GM19452 (cell line): ENCODE measurements around the gene ZMIZ1.

Source experiments
- ATAC-seq: cut with Tn5 transposase; IDR thresholded peaks from one replicate; pipeline ENCODE4 v1.9.1; 2021; ENCODE audit not compliant: unreplicated experiment

Gene ZMIZ1

DNA sequence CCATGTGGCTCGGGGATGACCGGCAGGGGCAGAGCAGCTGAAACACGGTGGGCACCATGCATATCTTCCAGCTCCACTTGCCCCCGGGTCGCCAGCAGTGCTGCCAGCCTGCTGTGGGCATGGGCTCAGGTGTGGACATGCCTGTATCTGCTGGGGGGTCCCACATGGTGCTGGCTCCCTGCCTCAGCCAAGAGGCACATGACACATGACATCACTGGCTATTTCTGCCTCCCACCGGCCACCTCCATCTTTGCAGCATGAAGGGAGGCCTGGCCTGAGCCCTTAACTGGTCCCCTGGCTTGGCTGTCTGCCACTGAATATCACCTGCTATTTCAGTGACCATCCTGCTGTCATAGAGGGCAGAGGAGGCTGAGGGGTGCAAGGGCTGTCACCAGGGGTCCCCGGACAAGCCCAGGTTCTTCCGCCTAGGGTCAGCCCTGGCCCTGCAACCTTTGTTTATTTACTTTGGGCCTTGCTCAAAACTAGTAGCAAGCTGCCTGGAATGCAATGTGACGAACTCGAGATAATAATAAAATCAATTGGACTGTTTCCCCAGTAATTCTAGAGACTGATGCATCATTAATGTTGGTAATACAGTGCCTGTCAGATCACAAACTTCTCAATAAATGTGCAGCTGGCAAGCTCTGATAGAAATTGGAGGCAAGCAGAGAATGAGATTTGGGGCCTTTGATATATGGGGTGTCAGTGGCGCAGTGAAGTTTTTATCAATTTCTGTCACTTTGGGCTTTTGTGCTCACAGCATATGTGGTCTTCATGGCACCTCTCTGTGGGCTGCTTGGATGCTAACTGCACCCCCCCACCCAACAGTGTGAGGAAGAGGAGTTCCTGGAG lies 28.5 kb downstream of the ZMIZ1 start:
- no peak for ATAC-seq

DNA sequence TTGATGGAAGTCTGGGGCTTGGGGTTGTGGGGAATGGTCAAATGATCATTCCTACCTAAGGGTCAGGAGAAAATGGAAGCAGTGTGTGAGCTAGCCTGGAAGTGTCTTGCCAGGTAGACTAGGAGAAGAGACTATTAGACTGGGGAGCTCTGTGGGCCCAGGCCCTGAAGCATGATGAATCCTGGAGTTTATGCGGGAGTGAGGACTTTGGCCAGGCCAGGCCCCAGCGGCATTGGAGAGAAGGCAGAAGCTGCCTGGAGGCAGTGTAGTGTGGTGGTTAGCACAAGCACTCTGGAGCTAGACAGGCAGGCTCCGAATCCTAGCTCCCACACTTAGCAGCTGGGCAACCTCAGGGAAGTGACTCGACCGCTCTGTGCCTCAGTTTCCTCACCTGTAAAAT lies 29.3 kb downstream of the ZMIZ1 start:
- ATAC-seq: no peak

- ATAC-seq: peak; percentile 76
Measured at GRCh38 chr10:79098596-79099015, 29.8 kb downstream of the ZMIZ1 start.

- no peak for ATAC-seq
Measured at GRCh38 chr10:79099898-79100448, 31.2 kb downstream of the ZMIZ1 start.

GRCh38 chr10:79100771-79101170 lies 32.0 kb downstream of the ZMIZ1 start:
- ATAC-seq: no peak

GRCh38 chr10:79101560-79102497 lies 33.1 kb downstream of the ZMIZ1 start:
- ATAC-seq: no peak

DNA sequence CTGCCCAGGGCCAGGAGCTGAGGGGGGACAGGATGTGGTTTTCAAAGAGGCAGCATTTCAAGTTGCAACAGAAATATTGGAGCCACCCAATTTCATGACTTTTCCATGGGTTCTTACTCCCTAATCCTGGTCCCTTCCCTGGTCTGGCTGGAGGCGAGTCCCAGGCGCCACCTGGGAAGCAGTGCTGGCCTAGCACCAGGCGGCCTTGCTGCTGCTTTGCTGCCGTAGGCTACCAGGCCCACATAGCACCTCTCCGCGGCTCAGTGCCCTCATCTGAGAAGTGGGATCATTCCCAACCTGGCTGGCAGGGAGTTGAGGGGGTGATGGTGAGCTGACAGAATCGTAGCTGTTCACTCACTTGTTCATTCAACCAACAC lies 33.7 kb downstream of the ZMIZ1 start:
- no peak for ATAC-seq

DNA sequence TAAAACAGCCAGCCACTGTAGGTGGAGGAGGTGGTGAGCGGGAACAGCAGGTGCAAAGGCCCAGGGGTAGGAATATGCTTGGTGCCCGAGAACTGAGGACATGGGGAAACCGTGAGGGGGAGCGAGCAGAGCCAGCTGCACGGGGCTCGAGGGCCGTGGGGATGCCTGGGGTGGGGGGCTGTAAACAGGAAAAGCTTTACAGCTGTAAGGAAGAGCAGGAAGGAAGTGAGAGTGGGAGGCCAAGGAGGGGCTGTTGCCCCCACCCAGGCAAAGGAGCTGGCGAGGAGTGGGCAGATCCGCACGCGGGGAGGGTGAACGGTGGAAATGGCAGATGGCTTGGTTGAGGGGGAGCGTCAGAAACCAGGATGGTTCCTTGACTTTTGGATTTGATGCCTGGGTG lies 34.4 kb downstream of the ZMIZ1 start:
- ATAC-seq: no peak

GRCh38 chr10:79103585-79103984 lies 34.8 kb downstream of the ZMIZ1 start:
- ATAC-seq: no peak

- ATAC-seq: no peak
Measured at GRCh38 chr10:79105150-79105739, 36.5 kb downstream of the ZMIZ1 start.

DNA sequence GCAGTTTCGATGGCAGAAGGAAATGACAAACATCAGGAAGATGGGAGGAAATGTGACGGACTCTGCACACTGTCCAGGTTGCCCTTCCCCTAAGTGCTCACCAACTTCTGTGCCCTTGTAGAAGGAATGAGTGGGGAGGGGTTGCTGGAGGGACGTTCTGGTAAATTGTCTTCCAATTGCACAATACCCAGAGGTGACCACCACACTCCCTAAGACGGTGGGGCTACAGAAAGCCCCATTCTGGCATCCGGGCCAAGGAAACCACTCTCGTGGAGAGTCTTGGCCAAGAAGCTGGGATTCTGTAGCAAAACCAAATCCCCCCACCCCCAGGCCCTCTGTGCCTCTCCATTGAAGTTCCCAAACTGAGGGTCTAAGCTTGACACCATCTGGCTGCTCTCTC lies 37.1 kb downstream of the ZMIZ1 start:
- no peak for ATAC-seq

GRCh38 chr10:79106256-79107050 lies 37.7 kb downstream of the ZMIZ1 start:
- ATAC-seq: no peak

GRCh38 chr10:79107736-79108264 lies 39.0 kb downstream of the ZMIZ1 start:
- no peak for ATAC-seq

DNA sequence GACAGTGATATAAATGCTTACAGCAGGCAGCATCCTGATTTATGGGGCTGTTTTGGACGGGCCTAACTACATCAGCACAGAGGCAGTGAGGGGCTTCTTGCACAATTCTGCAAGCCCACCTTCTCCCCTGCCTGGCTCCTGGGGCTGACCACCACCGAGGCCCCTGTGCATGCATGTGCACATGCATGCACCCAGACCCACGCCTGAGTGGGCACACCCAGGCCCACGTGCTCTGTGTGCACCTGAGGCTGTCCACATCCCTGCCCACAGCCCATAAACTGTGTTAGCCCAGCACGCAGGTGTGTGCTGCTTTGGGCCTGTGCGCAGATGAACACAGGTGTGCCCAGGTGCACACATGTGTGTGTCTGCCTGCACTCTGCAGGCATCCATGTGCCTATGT lies 40.0 kb downstream of the ZMIZ1 start:
- ATAC-seq: no peak

DNA sequence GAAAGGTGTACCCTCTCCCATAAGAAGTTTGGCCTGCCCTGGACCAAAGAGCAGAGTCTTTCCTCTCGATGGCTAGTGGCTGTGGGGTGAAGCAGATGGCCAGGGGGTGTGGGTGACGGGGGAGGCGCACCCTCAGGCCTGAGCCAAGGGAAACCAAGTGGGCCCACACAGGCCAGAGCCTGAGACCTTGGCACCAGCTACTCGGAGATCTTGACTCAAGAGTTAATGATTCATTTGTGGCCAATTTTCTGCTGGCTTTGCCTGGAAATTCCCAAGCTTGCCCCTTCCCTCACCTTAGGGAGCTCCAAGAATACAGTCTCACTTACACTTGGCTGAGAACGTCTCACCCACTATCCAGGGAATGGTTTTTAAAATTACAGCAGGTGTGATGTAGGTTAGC lies 42.7 kb downstream of the ZMIZ1 start:
- ATAC-seq: no peak

GRCh38 chr10:79111846-79112614 lies 43.3 kb downstream of the ZMIZ1 start:
- no peak for ATAC-seq

DNA sequence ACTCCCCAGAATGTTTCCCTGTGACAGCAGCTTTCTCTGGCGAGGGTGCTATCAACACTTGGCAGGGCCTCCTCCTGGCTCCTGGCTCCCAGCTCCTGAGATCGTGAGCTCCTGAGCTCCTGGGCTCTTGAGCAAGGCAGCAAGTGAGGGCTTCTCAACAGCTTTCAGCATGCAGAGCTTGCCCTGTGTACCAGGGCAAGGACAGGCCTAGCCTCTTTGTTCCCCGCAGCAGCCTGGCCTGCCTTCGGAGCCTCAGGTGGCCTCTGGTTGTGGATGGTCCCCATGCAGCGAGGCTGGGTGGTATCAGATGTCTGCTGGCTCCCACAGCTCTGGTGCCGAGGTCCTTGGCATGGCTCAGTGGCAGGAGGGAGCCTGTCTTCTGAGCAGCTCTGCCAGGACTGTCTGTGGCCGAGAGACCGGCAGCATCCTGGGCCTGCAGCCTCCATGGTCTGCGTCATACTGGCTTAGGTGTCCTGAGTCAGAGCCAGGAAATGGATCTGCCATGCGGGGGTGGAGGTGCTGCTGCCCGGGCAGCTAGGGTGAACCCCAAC lies 44.2 kb downstream of the ZMIZ1 start:
- ATAC-seq: no peak

DNA sequence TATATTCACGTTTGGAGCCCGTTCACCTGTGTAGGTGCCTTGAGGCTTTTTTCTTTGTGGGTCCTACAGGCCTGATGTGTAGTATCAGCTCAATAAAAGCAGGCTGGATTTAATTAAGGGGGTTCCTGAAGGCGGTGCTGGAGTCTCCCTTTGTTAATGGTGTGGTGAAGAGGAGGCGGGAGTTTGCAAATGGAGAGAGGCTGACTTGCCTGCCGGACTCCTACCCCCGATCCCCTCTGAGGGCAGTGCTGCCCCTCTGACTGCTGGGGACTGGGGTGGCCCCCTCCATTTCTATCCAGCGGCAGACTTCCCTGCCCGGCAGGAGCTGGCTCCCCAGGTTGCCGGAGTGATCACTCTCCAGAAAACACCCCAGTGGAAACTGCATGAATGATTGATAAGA lies 45.1 kb downstream of the ZMIZ1 start:
- no peak for ATAC-seq

- no peak for ATAC-seq
Measured at GRCh38 chr10:79115302-79115701, 46.5 kb downstream of the ZMIZ1 start.
